Measurements from ENCODE around the gene MRPL43. TPM values are rescaled to one million over a fixed set of nuclear protein-coding genes. Genes with fewer than 3 reads are reported as not detected.

Gene MRPL43
- total and polyA plus RNA-seq, 2 experiments from 2014 or later: 60.1 to 112 TPM

DNA sequence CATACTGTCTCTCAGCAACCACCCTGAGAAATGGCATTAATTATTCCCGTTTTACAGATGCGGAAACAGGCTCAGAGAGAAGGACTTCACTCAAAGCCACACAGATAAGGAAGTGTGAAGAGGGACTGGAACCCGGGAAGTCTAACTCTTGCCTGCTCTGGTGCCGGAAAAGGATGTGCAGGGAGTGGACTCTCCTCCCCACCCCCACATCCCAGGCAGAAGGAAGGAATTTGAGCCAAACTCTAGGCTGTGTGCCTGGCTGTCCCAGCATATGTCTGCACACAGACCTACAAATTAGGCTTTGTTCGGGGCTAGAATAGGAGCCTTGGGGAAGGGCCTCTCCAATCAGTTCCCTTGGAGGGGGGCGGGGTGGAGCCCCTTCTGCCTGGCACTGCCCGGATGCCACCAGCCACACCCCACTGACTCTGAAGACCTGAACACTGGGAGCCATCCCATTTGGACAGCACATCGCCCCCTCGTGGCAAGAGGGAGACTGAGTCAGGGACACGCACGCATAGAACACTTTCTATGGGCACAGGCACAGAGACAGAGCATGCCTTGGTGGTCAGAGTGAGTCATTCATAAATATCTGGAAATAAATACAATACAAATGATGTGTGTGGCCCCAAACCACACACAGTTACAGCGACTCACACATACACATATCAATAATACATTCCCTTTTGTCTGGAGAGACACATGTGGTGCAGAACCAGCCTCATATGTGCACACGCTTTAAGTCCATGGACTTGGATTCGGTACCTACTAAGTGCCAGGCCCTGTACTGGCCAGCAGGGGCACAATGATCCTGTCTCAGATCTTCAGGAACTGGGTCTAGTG is 25.4 kb upstream of the MRPL43 start:
- no peak overlapping the region for H3K27ac ChIP-seq
- no peaks in the 10 kb centered on the region for H4K20me1 ChIP-seq (ENCODE audit: insufficient read depth, poor library complexity, severe bottlenecking)
- peaks cover under 1% of the 10 kb centered on the region for H3K27me3 ChIP-seq
- TF ChIP-seq, protein P1, sequence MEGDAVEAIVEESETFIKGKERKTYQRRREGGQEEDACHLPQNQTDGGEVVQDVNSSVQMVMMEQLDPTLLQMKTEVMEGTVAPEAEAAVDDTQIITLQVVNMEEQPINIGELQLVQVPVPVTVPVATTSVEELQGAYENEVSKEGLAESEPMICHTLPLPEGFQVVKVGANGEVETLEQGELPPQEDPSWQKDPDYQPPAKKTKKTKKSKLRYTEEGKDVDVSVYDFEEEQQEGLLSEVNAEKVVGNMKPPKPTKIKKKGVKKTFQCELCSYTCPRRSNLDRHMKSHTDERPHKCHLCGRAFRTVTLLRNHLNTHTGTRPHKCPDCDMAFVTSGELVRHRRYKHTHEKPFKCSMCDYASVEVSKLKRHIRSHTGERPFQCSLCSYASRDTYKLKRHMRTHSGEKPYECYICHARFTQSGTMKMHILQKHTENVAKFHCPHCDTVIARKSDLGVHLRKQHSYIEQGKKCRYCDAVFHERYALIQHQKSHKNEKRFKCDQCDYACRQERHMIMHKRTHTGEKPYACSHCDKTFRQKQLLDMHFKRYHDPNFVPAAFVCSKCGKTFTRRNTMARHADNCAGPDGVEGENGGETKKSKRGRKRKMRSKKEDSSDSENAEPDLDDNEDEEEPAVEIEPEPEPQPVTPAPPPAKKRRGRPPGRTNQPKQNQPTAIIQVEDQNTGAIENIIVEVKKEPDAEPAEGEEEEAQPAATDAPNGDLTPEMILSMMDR (IDR thresholded peaks at IDR 0.05; ENCODE audit: poor library complexity): peak; percentile 91
- TF ChIP-seq EZH2phosphoT487 (IDR thresholded peaks at IDR 0.05; ENCODE audit: low read depth, severe bottlenecking, unreplicated experiment): no peak
- H2AFZ ChIP-seq: no peak overlapping the region
- H3K4me3 ChIP-seq: no peak overlapping the region
- no peaks in the 10 kb centered on the region for H3K36me3 ChIP-seq (replicated peaks; ENCODE audit: insufficient read depth, low read depth)
- DNase-seq (ENCODE audit: low spot score): peak; percentile 92
- H3K4me2 ChIP-seq: no peak overlapping the region
- no peaks in the 10 kb centered on the region for H3K9me3 ChIP-seq (ENCODE audit: low read depth)
- H3K4me1 ChIP-seq (ENCODE audit: insufficient read depth): peaks cover 6% of the 10 kb centered on the region
- WGBS (ENCODE audit: low lambda C conversion rate, missing lambda C conversion rate): 34% methylated on average over 14 of the region's 14 CpGs
- no peaks in the 10 kb centered on the region for H3K79me2 ChIP-seq
- no peaks in the 10 kb centered on the region for H3K9me2 ChIP-seq (replicated peaks; ENCODE audit: insufficient read depth)

- TF ChIP-seq EZH2 (IDR thresholded peaks at IDR 0.05; ENCODE audit: borderline replicate concordance): no peak
- TF ChIP-seq, protein P1 (IDR thresholded peaks at IDR 0.05; ENCODE audit: poor library complexity): peak; percentile 32
- 66% methylated on average over 21 of the region's 22 CpGs for whole genome bisulfite sequencing (ENCODE audit: low lambda C conversion rate, missing lambda C conversion rate)
- Histone ChIP-seq H3K4me1 (ENCODE audit: insufficient read depth) (peaks cover 6% of the 10 kb centered on the region), H3K9me2 (replicated peaks; ENCODE audit: insufficient read depth) (no peaks in the 10 kb centered on the region), H3K79me2 (no peaks in the 10 kb centered on the region), H4K20me1 (ENCODE audit: insufficient read depth, poor library complexity, severe bottlenecking) (no peaks in the 10 kb centered on the region), H3K4me3 (no peak overlapping the region), H3K9me3 (ENCODE audit: low read depth) (no peaks in the 10 kb centered on the region), H2AFZ (no peak overlapping the region), H3K27ac (no peak overlapping the region), H3K36me3 (replicated peaks; ENCODE audit: insufficient read depth, low read depth) (no peaks in the 10 kb centered on the region), H3K4me2 (no peak overlapping the region), H3K27me3 (no peaks in the 10 kb centered on the region)
- peak; percentile 57 for DNase-seq (ENCODE audit: low spot score)
Measured at GRCh38 chr10:101011517-101012423, 24.5 kb upstream of the MRPL43 start.

- no peaks in the 10 kb centered on the region for H3K79me2 ChIP-seq
- H3K27ac ChIP-seq: no peak overlapping the region
- H3K4me3 ChIP-seq: no peak overlapping the region
- H4K20me1 ChIP-seq (ENCODE audit: insufficient read depth, poor library complexity, severe bottlenecking): no peaks in the 10 kb centered on the region
- no peaks in the 10 kb centered on the region for H3K27me3 ChIP-seq
- WGBS (ENCODE audit: low lambda C conversion rate, missing lambda C conversion rate): 95% methylated on average over 15 of the region's 22 CpGs
- no peaks in the 10 kb centered on the region for H3K36me3 ChIP-seq (replicated peaks; ENCODE audit: insufficient read depth, low read depth)
- no peak overlapping the region for H3K4me2 ChIP-seq
- H3K4me1 ChIP-seq (ENCODE audit: insufficient read depth): peaks cover 6% of the 10 kb centered on the region
- no peaks in the 10 kb centered on the region for H3K9me2 ChIP-seq (replicated peaks; ENCODE audit: insufficient read depth)
- no peak overlapping the region for H2AFZ ChIP-seq
- no peaks in the 10 kb centered on the region for H3K9me3 ChIP-seq (ENCODE audit: low read depth)
- TF ChIP-seq, protein P1 (IDR thresholded peaks at IDR 0.05; ENCODE audit: poor library complexity): no peak
- TF ChIP-seq EZH2 (IDR thresholded peaks at IDR 0.05; ENCODE audit: borderline replicate concordance) (no peak), EZH2phosphoT487 (IDR thresholded peaks at IDR 0.05; ENCODE audit: low read depth, severe bottlenecking, unreplicated experiment) (no peak)
- DNase-seq (ENCODE audit: low spot score): no peak
Measured at GRCh38 chr10:101010329-101010728, 23.0 kb upstream of the MRPL43 start.

All from hepatocyte (in vitro differentiated cells).